Upper lobe of left lung (tissue), 6 donors: ENCODE data around the gene PLCB1. TPM values are rescaled to one million over a fixed set of nuclear protein-coding genes. Genes with fewer than 3 reads are reported as not detected.

Source experiments
- ATAC-seq, 2 donors: fragments of 200-7000 bp; cut with Tn5 transposase; one replicate each; pipeline ENCODE4 v1.9.1; 2022; ENCODE audit warnings: mild to moderate bottlenecking in 2 of 2, moderate library complexity in 2 of 2; ENCODE audit not compliant: low FRiP score in 2 of 2
- DNase-seq, 2 donors: peaks; one replicate each; pipeline ENCODE4 v3.0.0-alpha.2; 2019 to 2020
- H3K27ac ChIP-seq, 4 donors: fragments of 200-600 bp; sonication (generic); one replicate each; pipeline ENCODE4 v1.5.1; 2016 to 2019
- H3K27me3 ChIP-seq, 4 donors: fragments of 200-600 bp; sonication (generic); one replicate each; pipeline ENCODE4 v1.5.1; 2017 to 2019
- H3K36me3 ChIP-seq, 4 donors: fragments of 200-600 bp; sonication (generic); one replicate each; pipeline ENCODE4 v1.5.1; 2016 to 2019
- H3K4me1 ChIP-seq, 4 donors: fragments of 200-600 bp; sonication (generic); one replicate each; pipeline ENCODE4 v1.5.1; 2018 to 2019
- H3K4me3 ChIP-seq, 4 donors: fragments of 200-600 bp; sonication (generic); one replicate each; pipeline ENCODE4 v1.5.1; 2017 to 2019; ENCODE audit warnings: mild to moderate bottlenecking in 2 of 4, moderate library complexity in 1 of 4
- H3K9me3 ChIP-seq, 4 donors: fragments of 200-600 bp; sonication (generic); one replicate each; pipeline ENCODE4 v1.5.1; 2018 to 2019
- EP300 ChIP-seq, 4 donors: sonication (generic); formaldehyde crosslinking; IDR thresholded peaks; one replicate each; pipeline ENCODE4 v1.5.1; 2017; ENCODE audit warnings: antibody characterized with exemption in 4 of 4, control low read depth in 2 of 4
- POLR2A ChIP-seq, 4 donors: fragments of 450-650 bp; IDR thresholded peaks; one replicate each; pipeline ENCODE4 v1.5.1; 2016 to 2017; ENCODE audit warnings: antibody characterized with exemption in 4 of 4, mild to moderate bottlenecking in 2 of 4
- POLR2AphosphoS5 ChIP-seq, 2 donors: sonication (generic); formaldehyde crosslinking; IDR thresholded peaks; one replicate each; pipeline ENCODE4 v1.5.1; 2017; ENCODE audit warnings: antibody characterized with exemption in 2 of 2
- WGBS, 2 donors: methylation state at CpG; one replicate each; pipeline ENCODE4 v1.1.5; 2017 to 2018; 5-methylcytosine and 5-hydroxymethylcytosine counted together
- total RNA-seq, 6 donors: library from RNA; depleted of rRNA in 4 of 6; stranded (reverse); fragments of >200 nt in 4 of 6; gene quantifications; one replicate each; pipeline versions ENCODE4 v1.1.0 to v1.2.1, GENCODE V29; 2016 to 2021
- TF ChIP-seq, protein P1 (sequence below), 6 experiments: fragments of 450-650 bp in 4 of 6; fragments of 200-600 bp in 2 of 6; sonication (generic) in 2 of 6; IDR thresholded peaks; one replicate each; pipeline ENCODE4 v1.5.1; 2016 to 2019; ENCODE audit warnings: antibody characterized with exemption in 6 of 6
- donor health status: DM: no; HTN: no; CAD: no; lungs with moderate emphysema.
- donor health status: DM: no; HTN: yes; CAD: no; lungs with severe emphysema.

PLCB1 gene
- total RNA-seq, 6 donors from 2014 or later = 4.8 to 26.2 (median 10.7) TPM

DNA sequence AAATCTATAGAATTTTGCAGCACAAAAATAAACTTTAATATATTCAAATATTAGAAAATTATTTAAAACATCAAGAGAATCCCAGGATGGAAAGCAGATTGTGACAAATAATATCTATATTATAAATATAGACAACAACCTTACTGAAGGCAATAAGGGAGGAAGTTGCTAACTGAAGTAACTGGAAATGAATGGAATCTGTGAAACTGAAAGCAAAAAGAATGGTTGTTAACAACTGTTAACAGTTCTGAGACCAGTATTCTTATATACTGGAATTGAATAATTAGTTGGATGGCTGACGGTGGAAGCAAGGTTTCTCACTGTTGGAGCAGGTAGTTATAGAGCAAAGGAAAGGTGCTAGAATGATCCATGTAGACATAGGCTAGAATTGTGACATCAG, 220.4 kb downstream of the PLCB1 start:
- no peak for DNase-seq
- no peak overlapping the region for H3K4me3 ChIP-seq
- TF ChIP-seq, protein P1, sequence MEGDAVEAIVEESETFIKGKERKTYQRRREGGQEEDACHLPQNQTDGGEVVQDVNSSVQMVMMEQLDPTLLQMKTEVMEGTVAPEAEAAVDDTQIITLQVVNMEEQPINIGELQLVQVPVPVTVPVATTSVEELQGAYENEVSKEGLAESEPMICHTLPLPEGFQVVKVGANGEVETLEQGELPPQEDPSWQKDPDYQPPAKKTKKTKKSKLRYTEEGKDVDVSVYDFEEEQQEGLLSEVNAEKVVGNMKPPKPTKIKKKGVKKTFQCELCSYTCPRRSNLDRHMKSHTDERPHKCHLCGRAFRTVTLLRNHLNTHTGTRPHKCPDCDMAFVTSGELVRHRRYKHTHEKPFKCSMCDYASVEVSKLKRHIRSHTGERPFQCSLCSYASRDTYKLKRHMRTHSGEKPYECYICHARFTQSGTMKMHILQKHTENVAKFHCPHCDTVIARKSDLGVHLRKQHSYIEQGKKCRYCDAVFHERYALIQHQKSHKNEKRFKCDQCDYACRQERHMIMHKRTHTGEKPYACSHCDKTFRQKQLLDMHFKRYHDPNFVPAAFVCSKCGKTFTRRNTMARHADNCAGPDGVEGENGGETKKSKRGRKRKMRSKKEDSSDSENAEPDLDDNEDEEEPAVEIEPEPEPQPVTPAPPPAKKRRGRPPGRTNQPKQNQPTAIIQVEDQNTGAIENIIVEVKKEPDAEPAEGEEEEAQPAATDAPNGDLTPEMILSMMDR (IDR thresholded peaks at IDR 0.05) = no peak
- no peak for TF ChIP-seq POLR2AphosphoS5 (IDR thresholded peaks at IDR 0.05)
- no peak for TF ChIP-seq POLR2A (IDR thresholded peaks at IDR 0.05)
- TF ChIP-seq EP300 (IDR thresholded peaks at IDR 0.05) = no peak
- WGBS, 2 donors = 78 to 80% methylated on average over 1 of the region's 1 CpG
- H3K36me3 ChIP-seq = no peaks in the 10 kb centered on the region
- no peak for ATAC-seq
- H3K27ac ChIP-seq = no peak overlapping the region
- H3K4me1 ChIP-seq = peaks cover 0 to 4% (median 0%) of the 10 kb centered on the region in 4 donors
- no peaks in the 10 kb centered on the region for H3K27me3 ChIP-seq
- no peaks in the 10 kb centered on the region for H3K9me3 ChIP-seq

DNA sequence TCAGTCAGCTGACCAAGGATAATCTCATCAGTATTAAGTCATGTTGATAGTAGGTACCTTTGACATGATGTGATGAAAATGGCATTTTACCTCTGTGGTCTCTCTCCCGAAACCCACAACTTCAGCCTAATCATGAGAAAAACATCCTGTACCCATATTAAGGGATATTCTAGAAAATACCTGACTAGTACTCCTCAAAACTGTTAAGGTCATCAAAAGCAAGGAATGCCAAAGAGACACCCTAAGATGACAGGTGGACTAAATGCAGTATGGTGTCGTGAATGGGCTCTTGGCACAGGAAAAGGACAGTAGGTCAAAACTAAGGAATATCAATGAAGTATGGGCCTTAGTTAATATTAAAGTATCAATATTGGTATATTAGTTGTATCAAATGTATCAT, 221.4 kb downstream of the PLCB1 start:
- DNase-seq (no peak), ATAC-seq (no peak)
- no peaks in the 10 kb centered on the region for H3K9me3 ChIP-seq
- H3K27ac ChIP-seq = no peak overlapping the region
- 92 to 97% methylated on average over 2 of the region's 2 CpGs for WGBS, 2 donors
- H3K27me3 ChIP-seq = no peaks in the 10 kb centered on the region
- H3K4me3 ChIP-seq = no peak overlapping the region
- no peak for TF ChIP-seq EP300 (IDR thresholded peaks at IDR 0.05)
- no peak for TF ChIP-seq POLR2A (IDR thresholded peaks at IDR 0.05)
- no peak for TF ChIP-seq POLR2AphosphoS5 (IDR thresholded peaks at IDR 0.05)
- TF ChIP-seq, protein P1 (IDR thresholded peaks at IDR 0.05) = no peak
- no peaks in the 10 kb centered on the region for H3K36me3 ChIP-seq
- H3K4me1 ChIP-seq = no peaks in the 10 kb centered on the region

DNA sequence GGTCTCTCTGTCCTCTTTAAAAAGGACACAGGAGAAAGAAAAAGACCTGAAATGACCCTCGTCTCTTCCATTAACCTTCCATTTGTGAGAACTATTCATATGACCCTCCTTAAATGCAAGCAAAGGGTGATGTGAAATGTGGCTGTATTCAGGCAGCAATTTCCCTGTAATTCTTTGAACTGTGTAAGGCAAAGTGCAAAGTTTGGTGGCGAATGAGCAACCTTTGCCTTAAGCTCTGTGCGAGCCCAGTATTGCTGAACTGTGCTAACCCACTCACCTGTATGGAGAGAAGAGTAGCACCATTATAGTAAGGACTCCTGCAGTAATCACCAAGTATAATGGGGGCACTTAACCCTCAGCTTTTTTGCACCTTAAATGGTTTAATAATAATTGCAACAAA, 223.4 kb downstream of the PLCB1 start:
- H3K27me3 ChIP-seq = no peaks in the 10 kb centered on the region
- no peaks in the 10 kb centered on the region for H3K9me3 ChIP-seq
- WGBS, 2 donors = 92 to 96% methylated on average over 3 of the region's 3 CpGs
- no peaks in the 10 kb centered on the region for H3K36me3 ChIP-seq
- H3K27ac ChIP-seq = no peak overlapping the region
- ATAC-seq (no peak), DNase-seq (no peak)
- no peak overlapping the region for H3K4me3 ChIP-seq
- TF ChIP-seq POLR2AphosphoS5 (IDR thresholded peaks at IDR 0.05) (no peak), POLR2A (IDR thresholded peaks at IDR 0.05) (no peak)
- TF ChIP-seq, protein P1 (IDR thresholded peaks at IDR 0.05) = no peak
- no peaks in the 10 kb centered on the region for H3K4me1 ChIP-seq

DNA sequence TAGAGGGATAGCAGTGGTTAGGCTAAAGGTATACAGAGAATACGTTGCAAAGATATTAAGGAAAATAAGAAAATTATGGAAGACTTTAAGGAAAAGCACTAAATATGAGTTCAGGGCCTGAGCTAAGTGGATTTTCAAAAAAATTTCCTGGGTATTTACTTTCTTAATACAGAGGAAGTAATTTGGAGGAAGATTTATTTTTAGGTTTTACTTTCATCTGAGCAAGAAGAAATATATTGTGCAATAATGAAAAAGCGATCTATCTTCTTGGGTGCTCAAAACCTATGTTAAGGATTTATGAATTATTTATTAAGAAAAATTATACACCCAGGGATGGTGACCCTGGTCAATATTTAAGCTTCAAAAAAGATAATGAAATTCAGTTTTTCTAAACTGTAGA, 224.7 kb downstream of the PLCB1 start:
- ATAC-seq = no peak
- Histone ChIP-seq H3K4me3 (no peak overlapping the region), H3K4me1 (no peaks in the 10 kb centered on the region), H3K36me3 (no peaks in the 10 kb centered on the region), H3K9me3 (no peaks in the 10 kb centered on the region), H3K27me3 (no peaks in the 10 kb centered on the region), H3K27ac (no peak overlapping the region)
- no peak for TF ChIP-seq POLR2A (IDR thresholded peaks at IDR 0.05)
- TF ChIP-seq, protein P1 (IDR thresholded peaks at IDR 0.05) = no peak
- TF ChIP-seq EP300 (IDR thresholded peaks at IDR 0.05) = no peak
- TF ChIP-seq POLR2AphosphoS5 (IDR thresholded peaks at IDR 0.05) = no peak
- 60 to 70% methylated on average over 2 of the region's 2 CpGs for WGBS, 2 donors
- DNase-seq = no peak

DNA sequence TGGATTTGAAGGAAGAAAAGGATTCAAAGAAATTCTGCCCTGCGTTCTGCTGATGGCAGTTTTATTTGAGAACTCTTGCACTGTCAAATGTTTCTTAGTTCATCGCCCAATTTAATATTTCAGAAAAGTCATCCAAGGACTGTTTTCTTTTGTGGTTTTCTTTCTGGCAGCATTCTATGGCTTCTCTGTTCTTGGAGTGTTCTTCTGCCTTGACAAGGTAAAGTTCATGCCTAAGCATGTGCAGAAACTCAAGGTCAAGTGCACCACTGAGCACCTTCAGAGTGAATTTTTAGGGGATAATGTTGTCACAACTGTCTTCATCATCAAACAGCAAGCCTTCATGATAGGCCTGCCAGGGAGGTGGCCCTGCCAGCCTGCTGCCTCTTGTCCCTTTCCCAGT, 225.6 kb downstream of the PLCB1 start:
- H3K4me3 ChIP-seq = no peak overlapping the region
- 63 to 70% methylated on average over 2 of the region's 2 CpGs for WGBS, 2 donors
- H3K9me3 ChIP-seq = no peaks in the 10 kb centered on the region
- DNase-seq = no peak
- no peak for ATAC-seq
- no peaks in the 10 kb centered on the region for H3K36me3 ChIP-seq
- H3K27ac ChIP-seq = no peak overlapping the region
- no peak for TF ChIP-seq POLR2AphosphoS5 (IDR thresholded peaks at IDR 0.05)
- TF ChIP-seq POLR2A (IDR thresholded peaks at IDR 0.05) = no peak
- TF ChIP-seq, protein P1 (IDR thresholded peaks at IDR 0.05) = no peak
- TF ChIP-seq EP300 (IDR thresholded peaks at IDR 0.05) = no peak
- no peaks in the 10 kb centered on the region for H3K4me1 ChIP-seq
- no peaks in the 10 kb centered on the region for H3K27me3 ChIP-seq
